OCI-LY1 (cell line): ENCODE results near the gene LATS2.

ENCODE experiments used
- H2AFZ ChIP-seq: fragments of 200-600 bp; sonication (generic), shearing (Covaris generic); 2 replicates; pipeline ENCODE4 v1.6.0; 2014; ENCODE audit warnings: antibody characterized with exemption, mild to moderate bottlenecking, low read length
- H3F3A ChIP-seq: fragments of 200-600 bp; sonication (generic), shearing (Covaris generic); 2 replicates; pipeline ENCODE4 v1.6.0; 2014; ENCODE audit warnings: mild to moderate bottlenecking, antibody characterized with exemption, low read length, moderate library complexity; ENCODE audit not compliant: insufficient read depth
- H3K27ac ChIP-seq: fragments of 200-600 bp; sonication (generic); 2 replicates; pipeline ENCODE4 v1.5.1; 2014; ENCODE audit warnings: low read length, mixed run types, mild to moderate bottlenecking, low read depth; ENCODE audit not compliant: poor library complexity, severe bottlenecking
- H3K27me3 ChIP-seq: fragments of 200-600 bp; sonication (generic); 2 replicates; pipeline ENCODE4 v1.6.0; 2014; ENCODE audit warnings: antibody characterized with exemption, mild to moderate bottlenecking, low read length, moderate library complexity; ENCODE audit not compliant: insufficient read depth
- H3K36me3 ChIP-seq: fragments of 200-600 bp; sonication (generic); 2 replicates; pipeline ENCODE4 v1.6.1; 2014; ENCODE audit warnings: mild to moderate bottlenecking, antibody characterized with exemption, low read length, moderate library complexity, mixed read lengths; ENCODE audit not compliant: insufficient read depth
- H3K4me1 ChIP-seq: fragments of 200-600 bp; sonication (generic); 2 replicates; pipeline ENCODE4 v1.5.1; 2014; ENCODE audit warnings: mild to moderate bottlenecking, low read length, moderate library complexity; ENCODE audit not compliant: insufficient read depth, severe bottlenecking
- H3K4me2 ChIP-seq: fragments of 200-600 bp; sonication (generic), shearing (Covaris generic); 2 replicates; pipeline ENCODE4 v1.6.1; 2014; ENCODE audit warnings: low read length
- H3K4me3 ChIP-seq: fragments of 200-600 bp; sonication (generic); 2 replicates; pipeline ENCODE4 v1.5.1; 2014; ENCODE audit warnings: low read length, low read depth, mild to moderate bottlenecking, mixed read lengths; ENCODE audit not compliant: poor library complexity, severe bottlenecking
- H3K79me2 ChIP-seq: fragments of 200-600 bp; shearing (Covaris generic); 2 replicates; pipeline ENCODE4 v1.6.1; 2016; ENCODE audit warnings: mixed run types, low read length, mixed read lengths; ENCODE audit not compliant: insufficient read depth
- H3K9ac ChIP-seq: fragments of 200-600 bp; sonication (generic), shearing (Covaris generic); 2 replicates; pipeline ENCODE4 v1.6.1; 2014; ENCODE audit warnings: mild to moderate bottlenecking, low read length, mixed read lengths
- H3K9me2 ChIP-seq: fragments of 200-600 bp; sonication (generic), shearing (Covaris generic); 2 replicates; pipeline ENCODE4 v1.6.1; 2014; ENCODE audit warnings: low read depth, mild to moderate bottlenecking, low read length, mixed read lengths
- H3K9me3 ChIP-seq: fragments of 200-600 bp; shearing (Covaris generic); 2 replicates; pipeline ENCODE4 v1.6.1; 2014; ENCODE audit warnings: low read length, mixed read lengths
- H4K20me1 ChIP-seq: fragments of 200-600 bp; sonication (generic), shearing (Covaris generic); 2 replicates; pipeline ENCODE4 v1.6.0; 2016; ENCODE audit warnings: mild to moderate bottlenecking, low read length; ENCODE audit not compliant: insufficient read depth
- CTCF ChIP-seq: fragments of 200-600 bp; sonication (generic), shearing (Covaris generic); IDR thresholded peaks from 2 replicates; pipeline ENCODE4 v1.5.1; 2017; ENCODE audit warnings: mild to moderate bottlenecking, antibody characterized with exemption, low read length, moderate library complexity, mixed read lengths
- EZH2 ChIP-seq: fragments of 200-600 bp; sonication (generic), shearing (Covaris generic); IDR thresholded peaks from 2 replicates; pipeline ENCODE4 v1.8.0; 2017; ENCODE audit warnings: borderline replicate concordance, mixed run types, mild to moderate bottlenecking, antibody characterized with exemption, low read length, moderate library complexity, mixed read lengths

LATS2 gene

GRCh38 chr13:21088534-21088933, 27.1 kb upstream of the LATS2 start:
- H3K4me3 ChIP-seq = no peak overlapping the region
- no peaks in the 10 kb centered on the region for H3K9me3 ChIP-seq
- no peaks in the 10 kb centered on the region for H3K36me3 ChIP-seq
- no peak for TF ChIP-seq CTCF
- no peak overlapping the region for H3K4me2 ChIP-seq
- H2AFZ ChIP-seq = no peak overlapping the region
- H3K27me3 ChIP-seq = no peaks in the 10 kb centered on the region
- H3K9ac ChIP-seq = no peak overlapping the region
- H3K27ac ChIP-seq = no peak overlapping the region
- no peaks in the 10 kb centered on the region for H3K9me2 ChIP-seq
- H3F3A ChIP-seq = no peaks in the 10 kb centered on the region
- H4K20me1 ChIP-seq = no peaks in the 10 kb centered on the region
- H3K4me1 ChIP-seq = no peaks in the 10 kb centered on the region
- no peaks in the 10 kb centered on the region for H3K79me2 ChIP-seq

- no peaks in the 10 kb centered on the region for H3K9me2 ChIP-seq
- TF ChIP-seq EZH2 = no peak
- TF ChIP-seq CTCF = no peak
Observed at GRCh38 chr13:21086929-21087328, 25.5 kb upstream of the LATS2 start.

GRCh38 chr13:21081926-21082325, 20.5 kb upstream of the LATS2 start:
- Histone ChIP-seq H3K36me3 (no peaks in the 10 kb centered on the region), H3F3A (no peaks in the 10 kb centered on the region), H3K4me2 (no peak overlapping the region), H3K9me3 (no peaks in the 10 kb centered on the region), H3K9me2 (no peaks in the 10 kb centered on the region), H2AFZ (no peak overlapping the region), H3K4me3 (no peak overlapping the region), H3K79me2 (no peaks in the 10 kb centered on the region), H3K4me1 (no peaks in the 10 kb centered on the region), H3K27me3 (no peaks in the 10 kb centered on the region), H4K20me1 (no peaks in the 10 kb centered on the region), H3K27ac (no peak overlapping the region), H3K9ac (no peak overlapping the region)
- no peak for TF ChIP-seq EZH2
- no peak for TF ChIP-seq CTCF

More at GRCh38 chr13:21086929-21087328, 25.5 kb upstream of the LATS2 start:
- Histone ChIP-seq H3K9me3 (no peaks in the 10 kb centered on the region), H3K27ac (no peak overlapping the region), H2AFZ (no peak overlapping the region), H3K27me3 (no peaks in the 10 kb centered on the region), H3K36me3 (no peaks in the 10 kb centered on the region), H3K79me2 (no peaks in the 10 kb centered on the region), H4K20me1 (no peaks in the 10 kb centered on the region), H3K4me2 (no peak overlapping the region), H3K9ac (no peak overlapping the region), H3F3A (no peaks in the 10 kb centered on the region), H3K4me1 (no peaks in the 10 kb centered on the region), H3K4me3 (no peak overlapping the region)

GRCh38 chr13:21080593-21080891, 19.2 kb upstream of the LATS2 start:
- Histone ChIP-seq H3K9me2 (no peaks in the 10 kb centered on the region), H3K4me2 (no peak overlapping the region), H3K4me3 (no peak overlapping the region), H3K4me1 (no peaks in the 10 kb centered on the region), H4K20me1 (no peaks in the 10 kb centered on the region), H3K27me3 (no peaks in the 10 kb centered on the region), H3K27ac (no peak overlapping the region), H3K9ac (no peak overlapping the region), H3K36me3 (no peaks in the 10 kb centered on the region), H3K79me2 (no peaks in the 10 kb centered on the region), H3K9me3 (no peaks in the 10 kb centered on the region), H2AFZ (no peak overlapping the region), H3F3A (no peaks in the 10 kb centered on the region)
- TF ChIP-seq EZH2 (no peak), CTCF (no peak)
